GM21526 (cell line): ENCODE data around the gene ALS2.
"Not testable (repeated sequence)": the region's sequence is repeated elsewhere in the genome, so short reads cannot be mapped to it uniquely, and the experiment has no call there.

Experiments
- ATAC-seq: cut with Tn5 transposase; IDR thresholded peaks from one replicate; pipeline ENCODE4 v1.9.1; 2021; ENCODE audit warnings: moderate library complexity; ENCODE audit not compliant: unreplicated experiment, low FRiP score

The ALS2 gene

GRCh38 chr2:201780674-201781493, at the start of gene ALS2:
Gene ALS2 (minus strand): TSS chr2:201780933. CDS start chr2:201768885, 12,048 bp downstream.
- ATAC-seq = peak; percentile 96

DNA sequence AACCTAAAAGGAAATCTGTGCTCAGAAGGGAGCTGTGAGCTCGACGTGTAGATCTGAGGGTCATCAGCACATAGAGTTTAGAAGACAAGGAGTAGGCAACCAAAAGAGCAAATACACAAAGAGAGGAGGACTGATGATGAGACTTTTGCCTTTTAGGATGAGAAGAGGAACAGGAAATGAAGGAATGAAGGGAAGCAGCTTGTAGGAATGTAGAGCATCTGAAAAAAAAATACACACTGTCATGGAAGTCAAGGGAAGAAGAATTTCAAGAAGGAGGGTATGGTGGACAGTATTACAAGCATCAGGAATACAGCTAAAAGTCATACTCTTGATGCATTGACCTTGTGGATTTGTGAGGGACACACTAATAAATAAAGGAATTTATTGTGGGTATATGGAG, 47.5 kb upstream of the ALS2 start:
- no peak for ATAC-seq

DNA sequence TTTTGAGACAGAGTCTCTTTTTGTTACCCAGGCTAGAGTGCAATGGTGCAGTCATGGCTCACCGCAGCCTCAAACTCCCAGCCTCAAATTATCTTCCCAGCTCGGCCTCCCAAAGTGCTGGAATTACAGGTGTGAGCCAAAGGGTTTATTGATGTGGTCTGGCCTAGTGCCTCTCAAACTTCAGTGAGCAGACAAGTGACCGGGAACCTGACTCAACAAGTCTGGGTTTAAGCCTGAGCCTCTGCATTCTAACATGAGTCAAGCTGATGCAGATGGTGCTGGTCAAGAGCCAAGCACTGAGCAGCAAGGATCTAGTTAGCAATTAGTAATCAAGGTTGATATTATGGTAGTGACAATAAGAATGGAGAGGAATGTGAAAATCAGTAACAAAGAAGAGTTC, 46.9 kb upstream of the ALS2 start:
- no peak for ATAC-seq

DNA sequence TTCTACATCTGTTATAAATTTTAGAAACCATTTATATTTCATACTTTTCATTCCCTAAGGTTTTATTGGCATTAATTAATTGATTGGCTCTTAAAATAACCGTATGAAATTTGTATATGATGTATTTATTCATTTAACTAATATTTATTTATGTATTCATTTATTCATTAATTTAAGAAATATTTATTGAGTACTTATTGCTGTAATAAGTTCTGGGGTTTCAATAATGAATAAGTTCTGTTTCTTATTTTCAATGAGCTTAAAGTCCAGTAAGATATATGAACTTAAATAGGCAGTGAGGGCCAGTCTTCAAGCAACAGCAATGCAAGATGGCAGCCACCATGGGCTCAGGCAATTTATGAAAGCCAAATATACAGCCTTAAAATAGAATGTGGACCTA, 43.5 kb upstream of the ALS2 start:
- ATAC-seq = no peak

- ATAC-seq = no peak
Measured at GRCh38 chr2:201821080-201821479, 40.3 kb upstream of the ALS2 start.

- no peak for ATAC-seq
Measured at GRCh38 chr2:201820383-201821007, 39.8 kb upstream of the ALS2 start.

GRCh38 chr2:201816657-201817575, 36.2 kb upstream of the ALS2 start:
- ATAC-seq = no peak

DNA sequence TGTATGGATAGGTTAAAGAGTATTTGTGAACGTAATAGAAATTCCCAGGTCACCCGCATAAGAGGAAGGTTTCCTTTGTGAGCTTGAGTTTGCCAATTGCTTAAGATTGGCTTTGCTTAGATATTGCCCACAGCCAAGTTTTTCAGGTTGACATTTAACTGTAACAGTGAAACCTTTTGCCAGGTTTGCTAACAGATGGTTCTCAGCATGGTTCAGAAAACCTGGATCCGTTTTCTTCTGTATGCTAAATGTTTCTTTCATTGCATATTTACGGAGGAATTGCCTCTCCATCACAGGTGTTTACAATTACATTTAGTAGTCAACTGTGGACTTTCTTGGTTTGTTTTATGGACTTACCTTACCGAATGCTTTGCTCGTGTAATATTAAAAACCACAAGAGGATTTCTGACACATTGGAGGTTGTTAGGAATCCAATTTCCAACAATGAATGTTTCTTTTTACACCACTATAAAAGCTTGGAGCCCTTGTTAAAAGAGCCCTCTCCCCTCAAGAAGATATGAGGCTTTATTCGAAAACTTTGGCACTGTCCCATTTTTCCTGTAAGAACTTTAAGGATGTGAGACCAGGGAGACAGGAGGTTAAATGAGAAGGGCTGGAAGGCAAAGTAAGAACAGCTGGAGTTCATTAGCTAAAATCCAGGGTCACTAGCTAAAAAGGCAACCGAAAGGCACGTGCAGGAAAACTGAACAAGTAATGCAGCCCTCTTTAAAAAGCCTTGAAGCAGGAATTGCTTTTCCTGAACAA, 33.4 kb upstream of the ALS2 start:
- no peak for ATAC-seq

GRCh38 chr2:201810604-201811003, 29.9 kb upstream of the ALS2 start:
- ATAC-seq = not testable (repeated sequence)

DNA sequence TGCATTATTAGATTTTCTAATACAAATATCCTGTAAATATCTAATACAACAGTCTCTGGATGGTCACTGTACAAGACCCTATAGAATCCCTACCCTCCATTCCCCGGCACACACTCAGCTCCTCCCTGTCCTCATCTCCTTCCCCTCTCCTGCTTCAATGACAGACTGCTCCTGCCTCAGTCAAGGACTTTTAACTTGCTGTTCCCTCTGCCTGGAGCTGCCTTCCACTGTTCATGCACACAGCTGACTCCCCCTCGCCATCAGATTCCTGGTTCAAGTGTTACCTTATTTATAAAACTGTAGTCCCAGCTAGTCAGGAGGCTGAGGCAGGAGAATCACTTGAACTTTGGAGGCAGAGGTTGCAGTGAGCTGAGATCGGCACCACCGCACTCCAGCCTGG, 28.9 kb upstream of the ALS2 start:
- ATAC-seq = no peak

- no peak for ATAC-seq
Measured at GRCh38 chr2:201808027-201808426, 27.3 kb upstream of the ALS2 start.

DNA sequence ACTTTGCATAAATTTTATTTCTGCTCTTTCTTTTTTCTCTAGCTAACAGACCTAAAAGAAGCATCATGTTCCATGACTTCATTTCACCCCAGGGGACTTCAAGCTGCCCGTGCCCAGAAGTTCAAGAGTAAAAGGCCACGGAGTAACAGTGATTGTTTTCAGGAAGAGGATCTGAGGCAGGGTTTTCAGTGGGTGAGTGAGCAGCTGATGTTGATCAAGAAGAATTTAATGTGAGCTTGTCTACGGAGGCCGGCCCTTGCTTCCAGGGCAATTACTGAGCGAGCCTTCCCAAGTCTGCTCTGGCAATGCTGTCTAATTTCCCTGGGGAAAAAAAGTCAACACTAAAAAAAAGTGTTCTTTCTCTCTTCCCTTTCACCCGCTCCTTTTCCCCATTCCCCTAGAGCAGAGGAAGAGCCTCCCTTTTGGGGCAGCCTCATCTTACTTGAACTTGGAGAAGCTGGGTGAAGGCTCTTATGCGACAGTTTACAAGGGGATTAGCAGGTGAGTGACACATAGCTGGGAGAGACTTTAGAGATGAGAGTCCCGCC, 26.8 kb upstream of the ALS2 start:
- no peak for ATAC-seq

GRCh38 chr2:201806442-201807170, 25.9 kb upstream of the ALS2 start, which contains the start of gene CDK15:
Gene CDK15 (plus strand): TSS chr2:201806537. CDS start chr2:201806665, 128 bp downstream.
- ATAC-seq = no peak

GRCh38 chr2:201798914-201799285, 18.2 kb upstream of the ALS2 start:
- not testable (repeated sequence) for ATAC-seq

GRCh38 chr2:201798252-201798913, 17.6 kb upstream of the ALS2 start:
- ATAC-seq = no peak

DNA sequence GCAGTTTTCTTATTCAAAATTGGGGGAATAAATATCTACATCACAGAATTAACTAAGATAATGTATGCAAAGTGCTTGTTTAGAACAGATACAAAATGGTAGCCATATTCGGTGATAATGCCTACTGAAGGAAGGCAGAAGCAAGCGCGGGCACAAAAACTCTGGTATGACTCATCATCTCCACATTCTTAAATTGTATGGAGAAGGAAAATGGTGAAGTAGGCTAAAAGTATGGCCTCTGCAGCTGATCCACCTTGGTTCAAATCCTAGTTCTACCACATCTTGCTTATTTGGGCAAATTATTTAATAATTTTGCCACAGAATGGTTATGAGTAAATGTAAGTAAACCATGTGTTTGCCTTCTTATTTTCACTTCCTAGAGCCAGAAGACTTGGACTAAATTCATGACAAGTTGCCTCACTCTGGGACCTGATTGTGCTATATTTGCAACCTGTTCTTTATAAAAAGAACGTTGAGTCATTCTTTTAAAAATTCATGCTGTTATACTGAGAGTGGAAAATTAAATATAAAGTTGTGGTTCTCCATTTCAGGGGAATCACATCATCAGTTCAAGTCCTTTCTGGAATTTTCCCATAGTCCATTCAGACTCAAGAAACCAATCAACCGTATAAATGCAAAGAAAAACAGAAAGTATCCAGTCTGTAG, 16.6 kb upstream of the ALS2 start:
- ATAC-seq = no peak

DNA sequence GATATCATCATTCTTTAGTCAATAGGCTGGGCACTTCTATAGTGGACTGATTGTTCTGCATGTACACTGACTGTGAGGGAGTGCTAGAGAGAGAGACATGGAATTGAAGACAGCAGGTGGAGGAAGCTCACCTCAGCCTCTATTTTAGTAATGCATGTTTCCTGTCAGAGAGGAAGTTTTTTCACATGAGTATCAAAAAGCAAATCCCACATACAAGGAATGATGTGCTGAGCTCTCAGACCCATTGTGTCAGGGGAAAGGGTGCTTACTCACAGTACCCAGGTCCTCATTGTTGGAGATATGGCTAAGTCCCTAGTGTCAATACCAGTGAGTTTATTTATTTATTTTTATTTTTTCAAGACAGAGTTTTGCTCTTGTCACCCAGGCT, 15.7 kb upstream of the ALS2 start:
- ATAC-seq = no peak
